Measurements from ENCODE around the gene OR10G2. TPM values are rescaled to one million over a fixed set of nuclear protein-coding genes. Genes with fewer than 3 reads are reported as not detected.

The OR10G2 gene, protein sequence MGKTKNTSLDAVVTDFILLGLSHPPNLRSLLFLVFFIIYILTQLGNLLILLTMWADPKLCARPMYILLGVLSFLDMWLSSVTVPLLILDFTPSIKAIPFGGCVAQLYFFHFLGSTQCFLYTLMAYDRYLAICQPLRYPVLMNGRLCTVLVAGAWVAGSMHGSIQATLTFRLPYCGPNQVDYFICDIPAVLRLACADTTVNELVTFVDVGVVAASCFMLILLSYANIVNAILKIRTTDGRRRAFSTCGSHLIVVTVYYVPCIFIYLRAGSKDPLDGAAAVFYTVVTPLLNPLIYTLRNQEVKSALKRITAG
- total RNA-seq (2014; rRNA removed; shearing (Covaris generic)): not detected in 2 replicates
- total RNA-seq (2022): not detected in 2 replicates
- not detected for Bru-seq, nascent RNA
- BruChase-seq, experiment 1, labeled RNA remaining after a 6-hour chase: not detected
- BruChase-seq, experiment 2, labeled RNA remaining after a 2-hour chase: not detected
- long read RNA-seq: 0 reads

DNA sequence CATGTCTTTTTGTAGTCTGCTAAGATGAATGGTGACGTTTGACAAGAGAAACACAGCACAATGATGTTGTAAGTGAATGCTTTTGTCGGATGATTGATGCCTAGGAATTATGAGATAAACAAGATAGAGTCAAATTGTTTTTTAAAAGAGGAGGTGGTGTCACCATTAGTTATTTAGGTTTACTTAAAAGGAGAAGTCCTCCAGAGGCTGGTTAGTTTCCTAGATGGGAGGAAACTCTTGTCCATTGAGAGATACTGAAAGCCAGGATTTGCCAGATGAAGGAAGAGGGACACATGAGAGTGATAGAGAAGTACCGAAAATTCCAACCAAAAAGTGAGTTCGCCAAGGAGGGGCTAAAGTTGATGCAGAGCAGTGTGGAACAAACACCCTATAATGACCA is at the start of gene OR10G2:
OR10G2 (minus strand) TSS at position 101 of the 400 bp plus-strand sequence; CDS start at position 3, 98 bp downstream.
- no peaks in the 10 kb centered on the region for H3K79me2 ChIP-seq (ENCODE audit: insufficient read depth, low read depth, low read length)
- no peak for TF ChIP-seq EZH2phosphoT487 (IDR thresholded peaks at IDR 0.05; ENCODE audit: borderline replicate concordance, low read depth, low read length)
- TF ChIP-seq, protein P1, sequence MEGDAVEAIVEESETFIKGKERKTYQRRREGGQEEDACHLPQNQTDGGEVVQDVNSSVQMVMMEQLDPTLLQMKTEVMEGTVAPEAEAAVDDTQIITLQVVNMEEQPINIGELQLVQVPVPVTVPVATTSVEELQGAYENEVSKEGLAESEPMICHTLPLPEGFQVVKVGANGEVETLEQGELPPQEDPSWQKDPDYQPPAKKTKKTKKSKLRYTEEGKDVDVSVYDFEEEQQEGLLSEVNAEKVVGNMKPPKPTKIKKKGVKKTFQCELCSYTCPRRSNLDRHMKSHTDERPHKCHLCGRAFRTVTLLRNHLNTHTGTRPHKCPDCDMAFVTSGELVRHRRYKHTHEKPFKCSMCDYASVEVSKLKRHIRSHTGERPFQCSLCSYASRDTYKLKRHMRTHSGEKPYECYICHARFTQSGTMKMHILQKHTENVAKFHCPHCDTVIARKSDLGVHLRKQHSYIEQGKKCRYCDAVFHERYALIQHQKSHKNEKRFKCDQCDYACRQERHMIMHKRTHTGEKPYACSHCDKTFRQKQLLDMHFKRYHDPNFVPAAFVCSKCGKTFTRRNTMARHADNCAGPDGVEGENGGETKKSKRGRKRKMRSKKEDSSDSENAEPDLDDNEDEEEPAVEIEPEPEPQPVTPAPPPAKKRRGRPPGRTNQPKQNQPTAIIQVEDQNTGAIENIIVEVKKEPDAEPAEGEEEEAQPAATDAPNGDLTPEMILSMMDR (conservative IDR thresholded peaks at IDR 0.05; ENCODE audit: low read length): no peak
- H3K4me3 ChIP-seq (ENCODE audit: low read depth, low read length, poor library complexity, severe bottlenecking): no peak within 1 kb of the TSS
- intact Hi-C loops (cut with micrococcal nuclease; ENCODE audit: unreplicated experiment): no loop called here
- CTCF ChIA-PET (ENCODE audit: unreplicated experiment): no interaction called here
- H3K9me3 ChIP-seq (ENCODE audit: low read length): no peaks in the 10 kb centered on the region
- H3K4me2 ChIP-seq (ENCODE audit: low read length): no peak within 1 kb of the TSS
- H3K36me3 ChIP-seq (ENCODE audit: insufficient read depth, low read length): no peaks in the 10 kb centered on the region
- DNase-seq (ENCODE audit: low spot score): no peak
- H3K9me2 ChIP-seq (ENCODE audit: insufficient read depth, low read length): no peaks in the 10 kb centered on the region
- H3K27ac ChIP-seq (ENCODE audit: low read depth, low read length, poor library complexity, severe bottlenecking): no peak within 1 kb of the TSS
- POLR2A ChIA-PET: no interaction called here
- no peaks in the 10 kb centered on the region for H3K4me1 ChIP-seq (ENCODE audit: insufficient read depth, low read length, poor library complexity, severe bottlenecking)
- H2AFZ ChIP-seq (ENCODE audit: low read length): no peak within 1 kb of the TSS
- no TSS peak for BruUV-seq (replicated peaks)
- no peaks in the 10 kb centered on the region for H4K20me1 ChIP-seq (ENCODE audit: insufficient read depth, low read length)

DNA sequence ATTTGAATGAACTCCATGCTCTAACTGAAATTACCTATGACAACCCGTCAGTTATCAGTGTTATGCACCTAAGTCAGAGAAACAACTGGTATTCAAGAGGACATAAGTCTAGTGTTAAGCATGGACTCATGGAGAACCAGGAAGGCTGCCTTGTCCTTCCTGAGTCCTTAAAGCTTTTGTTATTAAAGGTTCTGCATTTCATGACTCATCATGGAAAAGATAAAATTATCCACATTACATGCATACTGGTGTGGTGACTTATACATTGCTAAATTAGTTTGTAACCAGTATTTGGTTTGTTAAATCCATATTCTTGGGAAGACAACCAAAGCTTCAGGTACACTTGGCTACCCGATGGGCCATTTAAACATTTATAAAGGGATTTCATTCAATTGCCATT is 45.3 kb upstream of the OR10G2 start:
- no peak for DNase-seq (ENCODE audit: low spot score)
- Histone ChIP-seq H2AFZ (ENCODE audit: low read length) (no peak overlapping the region), H3K9me3 (ENCODE audit: low read length) (peaks cover 10% of the 10 kb centered on the region; the same call in 1 of the 2 replicates), H3K36me3 (ENCODE audit: insufficient read depth, low read length) (no peaks in the 10 kb centered on the region), H3K79me2 (ENCODE audit: insufficient read depth, low read depth, low read length) (no peaks in the 10 kb centered on the region), H3K4me3 (ENCODE audit: low read depth, low read length, poor library complexity, severe bottlenecking) (no peak overlapping the region), H4K20me1 (ENCODE audit: insufficient read depth, low read length) (no peaks in the 10 kb centered on the region), H3K27ac (ENCODE audit: low read depth, low read length, poor library complexity, severe bottlenecking) (no peak overlapping the region), H3K9me2 (ENCODE audit: insufficient read depth, low read length) (no peaks in the 10 kb centered on the region), H3K4me2 (ENCODE audit: low read length) (no peak overlapping the region), H3K4me1 (ENCODE audit: insufficient read depth, low read length, poor library complexity, severe bottlenecking) (no peaks in the 10 kb centered on the region)
- intact Hi-C loops (cut with micrococcal nuclease; ENCODE audit: unreplicated experiment): no loop called here
- CTCF ChIA-PET (ENCODE audit: unreplicated experiment): no interaction called here
- POLR2A ChIA-PET: interaction anchor here (0.6 kb wide), 1 partner anchor 571 kb away, joined by 4 read pairs; no protein-coding TSS in a partner anchor
- no TSS peak for BruUV-seq (replicated peaks)
- no peak for TF ChIP-seq EZH2phosphoT487 (IDR thresholded peaks at IDR 0.05; ENCODE audit: borderline replicate concordance, low read depth, low read length)
- TF ChIP-seq, protein P1 (conservative IDR thresholded peaks at IDR 0.05; ENCODE audit: low read length): no peak

DNA sequence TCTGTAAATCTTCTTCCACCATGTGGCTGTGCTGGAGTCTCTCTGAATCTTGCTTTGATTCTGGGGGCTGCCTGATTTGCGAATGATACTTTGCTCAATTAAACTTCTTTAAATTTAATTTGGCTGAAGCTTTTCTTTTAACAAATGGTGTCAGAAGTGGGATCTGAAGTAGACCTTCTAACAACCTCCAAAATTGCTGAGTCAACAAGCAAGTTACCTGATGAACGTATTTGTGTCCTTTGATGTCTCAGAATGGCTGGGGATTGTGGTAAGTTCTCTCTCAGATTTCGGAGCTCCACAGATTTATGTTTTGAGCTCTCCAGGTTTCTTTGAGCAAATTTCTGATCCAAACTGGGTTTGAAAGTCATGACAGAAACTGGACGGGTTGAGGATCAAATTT is 40.8 kb upstream of the OR10G2 start:
- BruUV-seq (replicated peaks): no TSS peak
- intact Hi-C loops (cut with micrococcal nuclease; ENCODE audit: unreplicated experiment): no loop called here
- TF ChIP-seq EZH2phosphoT487 (IDR thresholded peaks at IDR 0.05; ENCODE audit: borderline replicate concordance, low read depth, low read length): no peak
- TF ChIP-seq, protein P1 (conservative IDR thresholded peaks at IDR 0.05; ENCODE audit: low read length): no peak

More for the DNA sequence above, 40.8 kb upstream of the OR10G2 start:
- Histone ChIP-seq H3K4me2 (ENCODE audit: low read length) (no peak overlapping the region), H3K36me3 (ENCODE audit: insufficient read depth, low read length) (no peaks in the 10 kb centered on the region), H3K4me3 (ENCODE audit: low read depth, low read length, poor library complexity, severe bottlenecking) (no peak overlapping the region), H3K27ac (ENCODE audit: low read depth, low read length, poor library complexity, severe bottlenecking) (no peak overlapping the region), H3K9me2 (ENCODE audit: insufficient read depth, low read length) (no peaks in the 10 kb centered on the region), H3K9me3 (ENCODE audit: low read length) (peaks cover 12% of the 10 kb centered on the region; the same call in 1 of the 2 replicates), H2AFZ (ENCODE audit: low read length) (no peak overlapping the region), H3K4me1 (ENCODE audit: insufficient read depth, low read length, poor library complexity, severe bottlenecking) (no peaks in the 10 kb centered on the region), H3K79me2 (ENCODE audit: insufficient read depth, low read depth, low read length) (no peaks in the 10 kb centered on the region), H4K20me1 (ENCODE audit: insufficient read depth, low read length) (no peaks in the 10 kb centered on the region)
- DNase-seq (ENCODE audit: low spot score): no peak
- ChIA-PET POLR2A (interaction anchor here (0.6 to 1.1 kb wide), 3 partner anchors 14 to 1793 kb away, joined by 3 read pairs; no protein-coding TSS in a partner anchor), CTCF (ENCODE audit: unreplicated experiment) (no interaction called here)
